Neural progenitor cell (in vitro differentiated cells): ENCODE results near the gene NOD1.

Experiments
- CTCF ChIP-seq: fragments of 200-600 bp; sonication (generic); IDR thresholded peaks from 2 replicates; pipeline ENCODE4 v1.5.1; 2017; ENCODE audit warnings: antibody characterized with exemption, mild to moderate bottlenecking
- EZH2 ChIP-seq: fragments of 200-600 bp; sonication (generic); IDR thresholded peaks from 2 replicates; pipeline ENCODE4 v1.6.1; 2017; ENCODE audit warnings: antibody characterized with exemption, mild to moderate bottlenecking, moderate library complexity

DNA sequence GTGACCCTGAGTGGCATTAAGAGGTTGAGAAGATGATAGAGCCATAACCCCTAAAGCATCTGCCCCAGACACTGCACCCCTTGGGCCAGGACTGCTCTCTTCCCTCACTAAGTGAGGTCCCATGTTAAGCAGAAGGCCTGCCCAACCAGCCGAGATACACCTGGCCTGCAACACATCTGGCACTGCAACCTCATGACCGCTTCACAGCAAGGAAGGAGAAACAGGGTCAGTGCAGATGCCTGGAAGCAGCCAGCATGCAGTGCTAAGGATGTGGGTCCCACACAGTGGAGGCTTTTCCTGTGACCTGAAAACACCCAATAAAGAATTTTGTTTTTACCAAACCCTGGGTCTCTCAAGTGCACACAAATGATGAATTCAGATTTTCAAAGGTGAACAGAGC is 7.4 kb downstream of the NOD1 start:
- TF ChIP-seq CTCF (no peak), EZH2 (no peak)
